ENCODE data around the gene EFCAB8. TPM values are rescaled to one million over a fixed set of nuclear protein-coding genes. Genes with fewer than 3 reads are reported as not detected.

Gene EFCAB8
- total RNA-seq, 1 experiment from 2014 or later: 0.09 TPM

GRCh38 chr20:32839982-32840285 lies 18.8 kb upstream of the EFCAB8 start:
- no peak overlapping the region for H2BK5ac ChIP-seq (ENCODE audit: insufficient read length, low read length)
- H3K79me1 ChIP-seq (ENCODE audit: insufficient read depth, low read depth, low read length, poor library complexity, severe bottlenecking): peaks cover 1% of the 10 kb centered on the region
- H2BK20ac ChIP-seq (ENCODE audit: low read depth, low read length, poor library complexity, severe bottlenecking): no peak overlapping the region
- no peaks in the 10 kb centered on the region for H3K4me1 ChIP-seq (ENCODE audit: insufficient read depth, low read length)
- H3K56ac ChIP-seq (ENCODE audit: insufficient read length, low read depth, low read length): no peak overlapping the region
- no peak overlapping the region for H2BK15ac ChIP-seq (ENCODE audit: low read depth, low read length)
- H3K9me3 Mint-ChIP-seq: no peaks in the 10 kb centered on the region
- no peak overlapping the region for H3K4me3 Mint-ChIP-seq
- no peak overlapping the region for H4K8ac ChIP-seq (replicated peaks; ENCODE audit: insufficient read length, low read depth, low read length)
- H3K27ac ChIP-seq (ENCODE audit: insufficient read length, low read depth, low read length): no peak overlapping the region
- no CpG with 5 or more reads among the region's 4 CpGs for WGBS (ENCODE audit: extremely low coverage, insufficient read length, low lambda C conversion rate)
- H3K9ac ChIP-seq (ENCODE audit: extremely low read depth, insufficient read length, low read length): no peak overlapping the region
- H3K23ac ChIP-seq (ENCODE audit: insufficient read length, low read depth, low read length): no peak overlapping the region
- no peak overlapping the region for H4K91ac ChIP-seq (ENCODE audit: insufficient read length, low read depth, low read length)
- H3K18ac ChIP-seq (ENCODE audit: insufficient read length, low read depth, low read length): no peak overlapping the region
- H3K23me2 ChIP-seq (ENCODE audit: insufficient read length, low read depth, low read length, poor library complexity, severe bottlenecking): no peaks in the 10 kb centered on the region
- H3T11ph ChIP-seq (ENCODE audit: low read length): no peak overlapping the region
- peaks cover 44 to 83% (median 73%) of the 10 kb centered on the region in 3 experiments; a peak in 6 of 7 replicates for H3K36me3 Mint-ChIP-seq (ENCODE audit: insufficient read depth in 1 of 3, low read depth in 3 of 3)
- H3K27ac Mint-ChIP-seq: no peak overlapping the region; a peak in 2 of 7 replicates
- H3K9me3 ChIP-seq (ENCODE audit: control insufficient read depth, low read depth, low read length): no peaks in the 10 kb centered on the region
- H2BK12ac ChIP-seq (ENCODE audit: insufficient read length, low read depth, low read length): no peak overlapping the region
- no peaks in the 10 kb centered on the region for H3K27me3 Mint-ChIP-seq (ENCODE audit: low read depth)
- 0 out of 4 replicates have a peak, but pooled peaks cover 2% of the 10 kb centered on the region in 2 experiments for H3K4me1 Mint-ChIP-seq
- no peak for TF ChIP-seq CTCF (conservative IDR thresholded peaks at IDR 0.05)
- H3K14ac ChIP-seq (ENCODE audit: insufficient read depth, low read length): no peak overlapping the region
- no peaks in the 10 kb centered on the region for H3K79me2 ChIP-seq (ENCODE audit: insufficient read depth, low read length)
- no peak overlapping the region for H2AFZ ChIP-seq (ENCODE audit: low read length)
- H4K5ac ChIP-seq (ENCODE audit: insufficient read length, low read depth, low read length): no peak overlapping the region
- no peaks in the 10 kb centered on the region for H4K20me1 ChIP-seq (ENCODE audit: control insufficient read depth, insufficient read depth, insufficient read length)
- H3K4ac ChIP-seq (ENCODE audit: low read depth, low read length): no peak overlapping the region
- H3K27me3 ChIP-seq (ENCODE audit: insufficient read depth, low read length): no peaks in the 10 kb centered on the region
- H2BK120ac ChIP-seq (ENCODE audit: low read depth, low read length, poor library complexity, severe bottlenecking): no peak overlapping the region
- H2AK5ac ChIP-seq (ENCODE audit: insufficient read length, low read length): no peak overlapping the region
- H3K4me2 ChIP-seq (ENCODE audit: insufficient read depth, insufficient read length, low read length): no peak overlapping the region
- DNase-seq: no peak

Data from H9 (cell line).